Thoracic aorta (tissue), 2 donors: ENCODE measurements around the gene FHL1. TPM values are rescaled to one million over a fixed set of nuclear protein-coding genes. Genes with fewer than 3 reads are reported as not detected.

Source experiments
- ATAC-seq: fragments of 150-250 bp; one replicate; pipeline ENCODE4 v1.8.0; 2017; ENCODE audit warnings: low read depth; ENCODE audit not compliant: insufficient number of reproducible peaks, low FRiP score
- DNase-seq: peaks from one replicate; pipeline ENCODE4 v3.0.0-alpha.2; 2020; ENCODE audit warnings: low spot score
- H3K27ac ChIP-seq, 2 donors: fragments of 200-600 bp; sonication (generic); 1 replicate in 1 of 2; 2 replicates in 1 of 2; pipeline ENCODE4 v1.5.1; 2016; ENCODE audit warnings: mild to moderate bottlenecking in 2 of 2, moderate library complexity in 2 of 2
- H3K27me3 ChIP-seq: fragments of 200-600 bp; sonication (generic); replicated peaks from 2 replicates; pipeline ENCODE4 v1.6.0; 2016; ENCODE audit warnings: mild to moderate bottlenecking; ENCODE audit not compliant: insufficient read depth
- H3K36me3 ChIP-seq: fragments of 200-600 bp; sonication (generic); one replicate; pipeline ENCODE4 v1.5.1; 2016
- H3K4me1 ChIP-seq, 2 donors: fragments of 200-600 bp; sonication (generic); 1 replicate in 1 of 2; 2 replicates in 1 of 2; pipeline versions ENCODE4 v1.5.1 to v1.6.0; 2016; ENCODE audit warnings: low read depth in 2 of 2, mild to moderate bottlenecking in 1 of 2; ENCODE audit not compliant: control insufficient read depth in 1 of 2
- H3K4me3 ChIP-seq: fragments of 200-600 bp; sonication (generic); 2 replicates; pipeline ENCODE4 v1.5.1; 2016; ENCODE audit warnings: mild to moderate bottlenecking
- H3K9me3 ChIP-seq: fragments of 200-600 bp; sonication (generic); 2 replicates; pipeline ENCODE4 v1.5.1; 2016
- CTCF ChIP-seq: fragments of 200-600 bp; sonication (generic); IDR thresholded peaks from one replicate; pipeline ENCODE4 v1.5.1; 2019; ENCODE audit warnings: antibody characterized with exemption
- total RNA-seq, 2 donors: library from RNA; depleted of rRNA; stranded (reverse); fragments of >200 nt; gene quantifications; one replicate each; pipeline versions ENCODE4 v1.1.0 to v1.2.3, GENCODE V29; 2016

Gene FHL1
- total RNA-seq, 2 donors from 2014 or later: 1,134 to 3,147 TPM

- H3K9me3 ChIP-seq: no peaks in the 10 kb centered on the region
- no peak for TF ChIP-seq CTCF
- H3K4me1 ChIP-seq: peaks cover 0 to 30% of the 10 kb centered on the region in 2 donors
- ATAC-seq: no peak
- DNase-seq: no peak
- H3K4me3 ChIP-seq: no peak overlapping the region
- H3K27ac ChIP-seq: peak overlapping the region in 1 of 2 donors; percentile 61
- no peaks in the 10 kb centered on the region for H3K27me3 ChIP-seq
- no peaks in the 10 kb centered on the region for H3K36me3 ChIP-seq
Measured at GRCh38 chrX:136122207-136122606, 25.1 kb upstream of the FHL1 start.

GRCh38 chrX:136125106-136125505 lies 22.2 kb upstream of the FHL1 start:
- Histone ChIP-seq H3K27ac (no peak overlapping the region), H3K4me1 (peaks cover 0 to 34% of the 10 kb centered on the region in 2 donors), H3K9me3 (no peaks in the 10 kb centered on the region), H3K27me3 (no peaks in the 10 kb centered on the region), H3K4me3 (no peak overlapping the region), H3K36me3 (no peaks in the 10 kb centered on the region)
- DNase-seq: no peak
- no peak for ATAC-seq
- no peak for TF ChIP-seq CTCF

DNA sequence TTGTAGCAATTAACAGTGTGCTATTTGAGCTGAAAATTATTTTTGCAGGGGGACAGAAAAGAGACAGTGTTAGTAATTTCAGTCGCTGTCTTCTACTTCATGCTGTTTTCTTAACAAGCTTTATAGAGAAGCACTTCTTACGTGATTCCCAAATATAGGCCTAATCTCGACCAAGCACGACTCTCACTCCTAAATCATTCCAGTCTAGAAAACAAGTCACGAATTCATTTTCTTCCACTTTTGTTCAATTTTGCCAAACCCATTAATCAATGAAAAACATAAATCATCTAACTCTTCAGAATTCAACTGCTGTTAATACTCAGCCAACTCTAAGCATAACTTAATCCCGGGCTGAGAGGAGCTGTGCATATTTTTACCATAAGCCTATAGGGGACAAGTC lies 21.0 kb upstream of the FHL1 start:
- H3K4me3 ChIP-seq: no peak overlapping the region
- H3K27me3 ChIP-seq: no peaks in the 10 kb centered on the region
- H3K9me3 ChIP-seq: no peaks in the 10 kb centered on the region
- no peaks in the 10 kb centered on the region for H3K36me3 ChIP-seq
- DNase-seq: no peak
- ATAC-seq: no peak
- peak overlapping the region; percentile 82 to 87 for H3K27ac ChIP-seq
- peaks cover 0 to 29% of the 10 kb centered on the region in 2 donors for H3K4me1 ChIP-seq
- TF ChIP-seq CTCF: no peak

DNA sequence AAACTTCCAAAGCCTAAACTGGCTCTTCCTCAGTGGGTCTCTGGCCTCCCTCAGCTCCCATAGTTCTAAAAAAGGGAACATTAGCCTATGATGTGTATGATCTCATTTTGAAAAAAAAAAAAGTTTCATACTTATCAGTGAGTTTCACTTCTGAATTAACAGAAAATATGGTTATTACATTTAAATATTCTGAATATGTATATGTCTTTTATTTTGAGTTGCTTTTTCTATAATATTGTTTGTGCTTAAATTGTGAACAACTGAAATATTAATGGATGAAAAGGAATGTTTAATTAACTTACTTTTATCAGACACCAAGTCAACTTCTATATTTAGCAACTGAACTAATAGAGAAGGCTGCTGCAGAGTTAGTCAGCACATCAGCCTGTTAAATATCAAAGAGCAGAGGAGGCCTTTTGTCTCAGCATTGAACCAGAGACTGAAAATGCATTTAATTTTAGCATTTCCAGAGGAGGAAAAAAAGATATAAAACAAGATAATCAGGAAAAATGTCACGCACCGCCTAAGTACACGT lies 20.4 kb upstream of the FHL1 start:
- ATAC-seq: peak; percentile 56
- TF ChIP-seq CTCF: no peak
- Histone ChIP-seq H3K27me3 (no peaks in the 10 kb centered on the region), H3K36me3 (no peaks in the 10 kb centered on the region), H3K9me3 (no peaks in the 10 kb centered on the region), H3K27ac (peak overlapping the region; percentile 82 to 87), H3K4me3 (peak overlapping the region; percentile 11), H3K4me1 (peaks cover 0 to 27% of the 10 kb centered on the region in 2 donors)
- no peak for DNase-seq

- no peak for DNase-seq
- Histone ChIP-seq H3K4me3 (no peak overlapping the region), H3K9me3 (no peaks in the 10 kb centered on the region), H3K27ac (no peak overlapping the region), H3K4me1 (peaks cover 0 to 16% of the 10 kb centered on the region in 2 donors), H3K27me3 (no peaks in the 10 kb centered on the region), H3K36me3 (no peaks in the 10 kb centered on the region)
- no peak for TF ChIP-seq CTCF
- no peak for ATAC-seq
Measured at GRCh38 chrX:136128743-136129142, 18.6 kb upstream of the FHL1 start.
